Adrenal gland (tissue), 5 donors: ENCODE results near the gene DSCAML1.

Experiments
- POLR2A ChIP-seq, 2 donors: fragments of 450-650 bp; IDR thresholded peaks; one replicate each; pipeline ENCODE4 v1.6.1; 2017; ENCODE audit warnings: antibody characterized with exemption in 2 of 2, mild to moderate bottlenecking in 2 of 2, moderate library complexity in 1 of 2
- TF ChIP-seq, protein P1 (sequence below), 6 experiments: fragments of 450-650 bp in 4 of 6; fragments of 200-600 bp in 2 of 6; sonication (generic) in 1 of 6; IDR thresholded peaks; 1 replicate in 5 of 6; 2 replicates in 1 of 6; pipeline versions ENCODE4 v1.5.1 to v1.8.0; 2016 to 2021; ENCODE audit warnings: antibody characterized with exemption in 6 of 6, mild to moderate bottlenecking in 2 of 6, moderate library complexity in 1 of 6
- donor health status: DM: no; HTN: no; CAD: no.

GRCh38 chr11:117523680-117524079 is 273.3 kb downstream of the DSCAML1 start:
- TF ChIP-seq, protein P1, sequence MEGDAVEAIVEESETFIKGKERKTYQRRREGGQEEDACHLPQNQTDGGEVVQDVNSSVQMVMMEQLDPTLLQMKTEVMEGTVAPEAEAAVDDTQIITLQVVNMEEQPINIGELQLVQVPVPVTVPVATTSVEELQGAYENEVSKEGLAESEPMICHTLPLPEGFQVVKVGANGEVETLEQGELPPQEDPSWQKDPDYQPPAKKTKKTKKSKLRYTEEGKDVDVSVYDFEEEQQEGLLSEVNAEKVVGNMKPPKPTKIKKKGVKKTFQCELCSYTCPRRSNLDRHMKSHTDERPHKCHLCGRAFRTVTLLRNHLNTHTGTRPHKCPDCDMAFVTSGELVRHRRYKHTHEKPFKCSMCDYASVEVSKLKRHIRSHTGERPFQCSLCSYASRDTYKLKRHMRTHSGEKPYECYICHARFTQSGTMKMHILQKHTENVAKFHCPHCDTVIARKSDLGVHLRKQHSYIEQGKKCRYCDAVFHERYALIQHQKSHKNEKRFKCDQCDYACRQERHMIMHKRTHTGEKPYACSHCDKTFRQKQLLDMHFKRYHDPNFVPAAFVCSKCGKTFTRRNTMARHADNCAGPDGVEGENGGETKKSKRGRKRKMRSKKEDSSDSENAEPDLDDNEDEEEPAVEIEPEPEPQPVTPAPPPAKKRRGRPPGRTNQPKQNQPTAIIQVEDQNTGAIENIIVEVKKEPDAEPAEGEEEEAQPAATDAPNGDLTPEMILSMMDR (IDR thresholded peaks at IDR 0.05), result no peak
- no peak for TF ChIP-seq POLR2A (IDR thresholded peaks at IDR 0.05)
